ENCODE results near the gene C1orf226. TPM values are rescaled to one million over a fixed set of nuclear protein-coding genes. Genes with fewer than 3 reads are reported as not detected.

C1orf226 gene
- total and polyA plus RNA-seq, 9 of the 15 experiments (the other 6 are each of a cell fraction or from before 2014, with no cell fraction given) = 0.10 to 1.4 (median 0.47) TPM

DNA sequence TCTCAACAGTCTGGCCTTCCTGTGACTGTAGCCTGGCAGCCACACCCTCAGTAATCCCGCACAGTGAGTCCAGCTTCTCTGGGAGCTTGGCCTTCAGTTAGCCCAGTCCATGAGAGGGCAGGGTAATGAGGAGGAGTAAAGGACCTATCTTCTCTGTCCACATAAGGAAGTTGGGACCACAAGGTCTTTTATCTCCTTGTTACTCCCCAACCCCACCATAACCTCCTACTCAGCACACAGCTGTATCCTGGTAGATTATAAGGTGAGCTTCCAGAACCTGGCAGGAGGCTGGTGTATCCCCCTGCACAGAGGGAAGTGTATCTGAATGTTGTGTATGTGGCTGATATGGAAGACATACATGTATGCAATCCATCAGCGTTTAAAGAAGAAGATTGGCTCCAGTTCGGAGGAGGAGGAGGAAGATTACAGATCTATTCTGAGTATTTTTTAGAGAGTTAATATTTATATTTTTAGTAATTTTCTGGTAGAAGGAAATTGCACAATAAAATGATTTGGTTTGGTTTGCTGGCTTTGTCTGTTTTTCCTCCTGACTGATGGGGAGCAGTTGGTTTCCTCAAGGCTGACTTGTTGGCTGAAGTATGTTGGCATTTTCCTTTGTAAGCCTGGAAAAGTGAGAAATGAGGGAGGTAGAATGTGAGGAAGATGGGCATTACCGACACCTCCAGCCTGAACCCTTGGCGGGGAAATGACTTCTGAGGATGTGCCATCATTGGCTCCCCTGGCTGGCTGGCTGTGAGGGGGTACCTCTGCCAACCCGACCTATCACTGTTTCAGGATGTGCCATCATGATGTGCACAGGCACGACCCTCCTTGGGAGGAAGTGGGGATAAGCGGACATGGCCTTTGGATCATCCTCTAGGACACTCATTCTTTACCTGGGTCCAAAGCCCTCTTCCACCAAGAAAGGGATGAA lies 5.0 kb downstream of the C1orf226 start (continued):
- TF ChIP-seq RBM17 (IDR thresholded peaks at IDR 0.05; ENCODE audit: borderline replicate concordance, low read depth, low read length) (no peak), ZNF143 (CRISPR knock-in tag; IDR thresholded peaks at IDR 0.05) (no peak), MCM3 (IDR thresholded peaks at IDR 0.05) (no peak), DEAF1 (CRISPR knock-in tag; IDR thresholded peaks at IDR 0.05) (no peak), NCOA4 (IDR thresholded peaks at IDR 0.05; ENCODE audit: partially characterized antibody) (peak; percentile 45), DACH1 (IDR thresholded peaks at IDR 0.05; ENCODE audit: partially characterized antibody) (no peak), HMGXB4 (CRISPR knock-in tag; IDR thresholded peaks at IDR 0.05) (no peak), HCFC1 (IDR thresholded peaks at IDR 0.05; ENCODE audit: low read depth, low read length) (no peak), KLF6 (CRISPR knock-in tag; IDR thresholded peaks at IDR 0.05; ENCODE audit: borderline replicate concordance) (no peak), RCOR1 (IDR thresholded peaks at IDR 0.05; ENCODE audit: borderline replicate concordance in 1 of 2, low read depth in 2 of 2, low read length in 2 of 2) (peak; percentile 85 to 95; a peak in 3 of 4 replicates), IFI16 (CRISPR knock-in tag; IDR thresholded peaks at IDR 0.05) (no peak)
- TF ChIP-seq, protein P1, sequence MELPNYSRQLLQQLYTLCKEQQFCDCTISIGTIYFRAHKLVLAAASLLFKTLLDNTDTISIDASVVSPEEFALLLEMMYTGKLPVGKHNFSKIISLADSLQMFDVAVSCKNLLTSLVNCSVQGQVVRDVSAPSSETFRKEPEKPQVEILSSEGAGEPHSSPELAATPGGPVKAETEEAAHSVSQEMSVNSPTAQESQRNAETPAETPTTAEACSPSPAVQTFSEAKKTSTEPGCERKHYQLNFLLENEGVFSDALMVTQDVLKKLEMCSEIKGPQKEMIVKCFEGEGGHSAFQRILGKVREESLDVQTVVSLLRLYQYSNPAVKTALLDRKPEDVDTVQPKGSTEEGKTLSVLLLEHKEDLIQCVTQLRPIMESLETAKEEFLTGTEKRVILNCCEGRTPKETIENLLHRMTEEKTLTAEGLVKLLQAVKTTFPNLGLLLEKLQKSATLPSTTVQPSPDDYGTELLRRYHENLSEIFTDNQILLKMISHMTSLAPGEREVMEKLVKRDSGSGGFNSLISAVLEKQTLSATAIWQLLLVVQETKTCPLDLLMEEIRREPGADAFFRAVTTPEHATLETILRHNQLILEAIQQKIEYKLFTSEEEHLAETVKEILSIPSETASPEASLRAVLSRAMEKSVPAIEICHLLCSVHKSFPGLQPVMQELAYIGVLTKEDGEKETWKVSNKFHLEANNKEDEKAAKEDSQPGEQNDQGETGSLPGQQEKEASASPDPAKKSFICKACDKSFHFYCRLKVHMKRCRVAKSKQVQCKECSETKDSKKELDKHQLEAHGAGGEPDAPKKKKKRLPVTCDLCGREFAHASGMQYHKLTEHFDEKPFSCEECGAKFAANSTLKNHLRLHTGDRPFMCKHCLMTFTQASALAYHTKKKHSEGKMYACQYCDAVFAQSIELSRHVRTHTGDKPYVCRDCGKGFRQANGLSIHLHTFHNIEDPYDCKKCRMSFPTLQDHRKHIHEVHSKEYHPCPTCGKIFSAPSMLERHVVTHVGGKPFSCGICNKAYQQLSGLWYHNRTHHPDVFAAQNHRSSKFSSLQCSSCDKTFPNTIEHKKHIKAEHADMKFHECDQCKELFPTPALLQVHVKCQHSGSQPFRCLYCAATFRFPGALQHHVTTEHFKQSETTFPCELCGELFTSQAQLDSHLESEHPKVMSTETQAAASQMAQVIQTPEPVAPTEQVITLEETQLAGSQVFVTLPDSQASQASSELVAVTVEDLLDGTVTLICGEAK (IDR thresholded peaks at IDR 0.05) = no peak
- TF ChIP-seq, protein P1 (CRISPR knock-in tag; IDR thresholded peaks at IDR 0.05) = no peak
